Measurements from ENCODE around the gene SORT1. TPM values are rescaled to one million over a fixed set of nuclear protein-coding genes. Genes with fewer than 3 reads are reported as not detected.

SORT1 gene
- total and polyA plus RNA-seq, 2 of the 8 experiments (the other 6 are each of a cell fraction or from before 2014, with no cell fraction given): 18.7 to 69.6 TPM

DNA sequence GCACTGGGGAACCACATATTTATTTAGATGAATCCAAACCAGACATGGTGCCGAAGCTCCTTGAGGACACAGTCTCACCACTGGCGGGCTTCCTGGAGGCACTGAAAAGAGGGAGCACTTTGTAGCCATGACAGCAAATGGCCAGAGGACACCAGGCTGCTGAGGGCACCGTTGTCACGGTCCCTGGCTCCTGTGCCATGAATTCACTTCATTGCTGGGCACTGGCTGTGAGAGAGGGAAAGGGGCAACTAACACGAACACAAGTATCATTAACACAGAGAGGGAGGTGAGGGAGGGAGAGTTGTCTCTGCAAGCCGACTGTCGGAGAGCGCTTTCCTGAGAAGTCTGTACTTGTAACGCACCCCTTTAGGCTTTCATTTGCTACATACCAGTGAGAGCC lies 105.4 kb downstream of the SORT1 start (continued):
- no peak for TF ChIP-seq TEAD4 (IDR thresholded peaks at IDR 0.05; ENCODE audit: low read depth, low read length)
- no peak for TF ChIP-seq BACH1 (IDR thresholded peaks at IDR 0.05; ENCODE audit: low read length)
- no peak for TF ChIP-seq SP4 (IDR thresholded peaks at IDR 0.05; ENCODE audit: low read length)
- TF ChIP-seq, protein P1, sequence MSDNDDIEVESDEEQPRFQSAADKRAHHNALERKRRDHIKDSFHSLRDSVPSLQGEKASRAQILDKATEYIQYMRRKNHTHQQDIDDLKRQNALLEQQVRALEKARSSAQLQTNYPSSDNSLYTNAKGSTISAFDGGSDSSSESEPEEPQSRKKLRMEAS (IDR thresholded peaks at IDR 0.05): no peak
- TF ChIP-seq CTBP2 (IDR thresholded peaks at IDR 0.05; ENCODE audit: borderline replicate concordance, insufficient read depth, insufficient read length, low read length): no peak
- TF ChIP-seq, protein P2, sequence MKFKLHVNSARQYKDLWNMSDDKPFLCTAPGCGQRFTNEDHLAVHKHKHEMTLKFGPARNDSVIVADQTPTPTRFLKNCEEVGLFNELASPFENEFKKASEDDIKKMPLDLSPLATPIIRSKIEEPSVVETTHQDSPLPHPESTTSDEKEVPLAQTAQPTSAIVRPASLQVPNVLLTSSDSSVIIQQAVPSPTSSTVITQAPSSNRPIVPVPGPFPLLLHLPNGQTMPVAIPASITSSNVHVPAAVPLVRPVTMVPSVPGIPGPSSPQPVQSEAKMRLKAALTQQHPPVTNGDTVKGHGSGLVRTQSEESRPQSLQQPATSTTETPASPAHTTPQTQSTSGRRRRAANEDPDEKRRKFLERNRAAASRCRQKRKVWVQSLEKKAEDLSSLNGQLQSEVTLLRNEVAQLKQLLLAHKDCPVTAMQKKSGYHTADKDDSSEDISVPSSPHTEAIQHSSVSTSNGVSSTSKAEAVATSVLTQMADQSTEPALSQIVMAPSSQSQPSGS (IDR thresholded peaks at IDR 0.05; ENCODE audit: low read length): no peak
- TF ChIP-seq CBX5 (IDR thresholded peaks at IDR 0.05; ENCODE audit: low read depth, low read length): no peak
- TF ChIP-seq SAP30 (IDR thresholded peaks at IDR 0.05; ENCODE audit: insufficient read depth, insufficient replicate concordance, low read length): no peak
- no peak for TF ChIP-seq POU5F1 (IDR thresholded peaks at IDR 0.05; ENCODE audit: low read depth, low read length)
